Embryonic facial prominence (tissue), 1 donor: ENCODE data around the gene MMEL1.
"Not testable (repeated sequence)": the region's sequence is repeated elsewhere in the genome, so short reads cannot be mapped to it uniquely, and the experiment has no call there.

Experiments
- DNase-seq: peaks from one replicate; pipeline ENCODE4 v3.0.0-alpha.2; 2016; ENCODE audit errors: extremely low spot score

MMEL1 gene

DNA sequence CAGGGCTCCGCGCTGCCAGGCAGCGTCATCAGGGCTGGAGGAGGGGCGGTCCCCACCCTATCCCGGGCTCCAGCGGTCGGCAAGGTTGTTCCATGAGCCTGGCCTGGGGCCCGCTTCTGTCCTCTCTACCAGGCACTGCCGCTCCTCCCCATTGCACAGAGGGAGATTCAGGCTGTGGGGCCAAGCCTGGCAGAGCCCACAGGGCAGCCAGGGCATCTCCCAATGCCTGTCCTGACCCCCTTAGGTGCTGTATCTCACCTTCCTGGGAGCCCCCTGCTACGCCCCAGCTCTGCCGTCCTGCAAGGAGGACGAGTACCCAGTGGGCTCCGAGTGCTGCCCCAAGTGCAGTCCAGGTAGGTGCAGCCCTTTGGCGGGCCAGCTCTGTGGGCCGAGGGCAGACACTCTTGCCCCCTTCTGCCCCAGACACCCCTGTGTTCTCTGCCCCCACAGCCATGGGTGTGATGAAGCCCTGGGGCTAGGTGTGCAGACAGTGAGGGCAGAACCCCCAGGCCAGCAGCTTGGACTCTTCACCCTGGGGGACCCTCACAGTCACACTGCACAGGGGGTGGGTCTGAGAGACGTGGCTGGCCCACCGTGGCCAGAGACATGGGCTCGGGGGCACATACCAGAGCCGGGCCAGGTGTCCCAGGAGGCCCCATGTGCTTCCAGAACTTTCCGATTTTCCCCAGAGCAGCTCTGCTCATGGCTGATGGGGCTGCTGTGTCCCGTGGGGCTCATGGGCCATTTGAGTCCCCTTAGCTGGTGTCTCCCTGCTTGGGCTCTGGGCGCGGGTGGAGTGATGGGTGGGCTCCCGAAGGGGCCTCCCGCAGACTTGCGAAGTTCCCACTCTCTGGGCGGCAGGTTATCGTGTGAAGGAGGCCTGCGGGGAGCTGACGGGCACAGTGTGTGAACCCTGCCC lies 75.1 kb downstream of the MMEL1 start:
- DNase-seq = no peak

DNA sequence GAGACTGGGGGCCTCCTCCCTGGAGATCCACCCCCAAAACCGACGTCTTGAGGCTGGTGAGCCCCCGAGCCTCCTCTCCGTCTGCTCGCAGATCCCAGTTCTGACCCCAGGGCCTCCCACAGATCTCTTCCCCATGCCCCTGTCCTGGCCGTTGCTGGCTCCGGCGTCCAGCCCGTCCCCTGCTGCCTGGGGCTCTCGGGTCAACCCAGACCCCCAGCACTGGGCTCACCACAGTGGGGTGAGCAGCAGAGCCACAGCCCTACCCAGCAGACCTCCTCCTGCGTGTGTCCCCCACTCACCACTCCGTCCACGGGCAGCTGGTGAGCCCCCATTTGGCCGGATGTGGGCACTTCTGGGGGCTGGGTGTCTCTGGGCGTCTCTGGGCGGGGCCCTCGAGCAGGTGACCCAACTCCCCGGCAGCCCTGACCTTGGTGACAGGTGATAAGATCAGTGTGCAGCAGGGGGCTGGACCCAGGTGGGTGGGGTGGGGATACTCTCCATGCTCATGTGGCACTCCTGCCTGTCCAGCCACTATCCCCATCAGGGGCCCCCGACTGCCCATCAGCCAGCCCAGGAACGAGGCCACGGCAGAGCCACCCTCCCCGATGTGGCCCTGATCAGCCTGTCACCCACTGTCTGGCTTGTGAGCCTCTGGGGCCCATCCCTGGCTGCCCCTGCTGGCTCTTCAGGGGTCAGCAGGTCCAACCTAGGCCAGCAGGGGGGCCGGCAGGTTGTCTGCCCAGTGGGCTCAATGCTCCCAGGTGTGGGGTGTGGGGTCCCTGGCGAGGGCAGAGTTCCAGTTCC lies 75.9 kb downstream of the MMEL1 start:
- DNase-seq = no peak

DNA sequence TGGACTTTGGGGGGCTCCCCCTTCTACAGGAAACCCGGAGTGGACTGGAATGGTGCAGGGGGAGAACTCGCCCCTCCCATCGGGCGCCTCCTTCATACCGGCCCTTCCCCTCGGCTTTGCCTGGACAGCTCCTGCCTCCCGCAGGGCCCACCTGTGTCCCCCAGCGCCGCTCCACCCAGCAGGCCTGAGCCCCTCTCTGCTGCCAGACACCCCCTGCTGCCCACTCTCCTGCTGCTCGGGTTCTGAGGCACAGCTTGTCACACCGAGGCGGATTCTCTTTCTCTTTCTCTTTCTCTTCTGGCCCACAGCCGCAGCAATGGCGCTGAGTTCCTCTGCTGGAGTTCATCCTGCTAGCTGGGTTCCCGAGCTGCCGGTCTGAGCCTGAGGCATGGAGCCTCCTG lies 76.5 kb downstream of the MMEL1 start, which contains the start of gene TNFRSF14:
TSS of gene TNFRSF14 (plus strand) at position 95 of the 401 bp plus-strand sequence. CDS start at position 389, 294 bp downstream.
- no peak for DNase-seq

DNA sequence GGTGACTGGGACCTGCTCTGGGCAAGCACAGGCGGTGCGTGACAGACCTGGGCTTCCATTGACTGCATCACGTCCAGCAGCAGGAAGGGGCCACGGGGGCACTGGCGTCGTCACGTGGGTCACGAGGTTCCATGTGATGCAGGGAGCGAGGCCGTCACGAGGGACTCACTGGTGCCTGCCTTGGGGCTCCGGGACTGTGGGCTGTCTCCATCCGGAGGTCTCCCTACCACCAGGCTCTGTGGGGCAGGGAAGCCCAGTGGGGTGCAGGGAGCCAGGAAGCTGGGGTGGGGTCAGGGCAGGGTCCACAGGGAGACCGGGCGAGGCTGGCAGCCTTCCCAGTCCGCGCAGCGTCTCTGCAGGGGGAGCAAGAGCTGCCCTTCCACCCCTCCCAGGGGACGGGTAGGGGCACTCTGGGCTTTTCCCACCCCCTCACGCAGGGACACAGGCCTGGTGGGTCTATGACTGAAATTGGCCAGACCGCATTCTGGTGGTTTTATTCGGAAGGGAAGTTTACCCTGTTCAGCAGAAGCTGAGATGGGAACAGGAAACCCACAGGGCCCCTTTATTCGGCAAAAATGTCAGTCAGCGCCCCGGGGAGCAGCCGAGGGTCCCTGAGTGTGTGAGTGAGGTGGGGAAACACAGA lies 77.1 kb downstream of the MMEL1 start:
- DNase-seq = no peak

DNA sequence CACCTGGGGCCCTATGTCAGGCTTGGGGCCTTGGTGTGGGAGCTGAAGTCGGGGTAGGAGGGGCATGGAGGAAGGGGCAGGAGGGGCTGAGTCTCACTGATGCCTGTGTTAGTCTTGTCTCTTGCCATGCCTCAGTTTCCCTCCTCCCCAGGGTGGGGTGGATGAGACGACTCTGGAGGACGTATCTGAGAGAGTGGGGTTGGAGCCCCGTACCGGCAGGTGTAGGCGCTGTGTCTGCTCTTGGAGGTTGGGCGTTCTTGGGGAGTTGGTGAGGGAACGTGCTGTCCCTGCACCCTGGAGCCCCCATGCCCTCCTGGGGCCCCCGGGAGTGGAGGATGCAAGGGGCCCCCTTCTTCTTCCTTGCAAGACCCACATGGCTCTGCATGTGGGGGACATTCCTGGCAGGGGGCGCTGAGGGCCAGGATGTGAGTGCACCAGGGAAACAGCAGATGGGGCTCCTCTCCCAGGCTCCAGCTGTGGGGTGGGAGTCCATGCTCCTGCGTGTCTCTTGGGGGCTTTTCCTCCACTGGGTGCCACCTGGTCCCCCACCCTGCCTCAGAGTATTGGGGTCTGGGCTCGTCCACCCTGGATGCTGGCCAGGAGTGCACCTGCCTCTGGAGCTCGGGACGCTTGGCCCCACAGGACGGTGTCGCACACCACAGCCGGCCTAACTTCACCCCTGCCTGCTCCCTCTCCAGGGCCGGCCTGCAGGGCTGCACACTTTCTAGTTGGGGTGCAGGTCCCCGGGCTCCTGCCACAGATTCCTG lies 78.0 kb downstream of the MMEL1 start:
- DNase-seq = no peak

DNA sequence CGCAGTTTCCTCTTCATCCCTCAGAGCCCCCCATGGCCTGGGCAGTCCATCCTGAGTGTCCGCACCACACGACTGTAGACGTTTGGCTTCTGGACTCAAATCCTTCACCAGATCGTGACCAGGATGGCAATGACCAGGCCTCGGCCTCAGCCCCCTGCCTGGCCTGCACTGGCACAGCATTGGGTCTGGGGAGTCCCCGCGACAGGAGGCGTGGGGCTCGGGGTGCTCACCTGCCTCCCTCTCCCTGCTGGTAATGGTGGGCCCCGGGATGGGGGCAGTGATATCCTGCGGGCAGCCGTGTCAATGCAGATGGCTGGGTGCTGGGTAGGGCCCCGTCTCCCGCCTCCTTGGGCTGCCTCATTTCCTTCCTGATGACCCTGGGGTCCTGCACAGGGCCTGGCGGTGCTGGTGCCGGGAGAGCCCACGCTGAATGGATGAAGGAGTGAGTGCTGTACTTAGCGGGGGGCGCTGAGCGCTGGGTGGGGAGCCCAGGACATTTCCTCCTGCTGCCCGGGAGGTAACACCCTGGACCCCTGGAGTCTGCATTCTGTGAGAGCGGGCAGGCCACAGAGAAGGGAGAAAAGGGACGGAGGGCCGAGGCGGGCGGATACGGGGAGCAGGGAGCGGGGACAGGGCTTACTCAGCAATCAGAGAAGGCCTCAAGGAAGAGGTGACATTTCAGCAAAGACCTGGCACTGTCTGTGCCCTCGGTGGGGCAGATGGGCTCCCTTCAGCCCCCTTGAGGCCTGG lies 78.8 kb downstream of the MMEL1 start:
- DNase-seq = no peak

DNA sequence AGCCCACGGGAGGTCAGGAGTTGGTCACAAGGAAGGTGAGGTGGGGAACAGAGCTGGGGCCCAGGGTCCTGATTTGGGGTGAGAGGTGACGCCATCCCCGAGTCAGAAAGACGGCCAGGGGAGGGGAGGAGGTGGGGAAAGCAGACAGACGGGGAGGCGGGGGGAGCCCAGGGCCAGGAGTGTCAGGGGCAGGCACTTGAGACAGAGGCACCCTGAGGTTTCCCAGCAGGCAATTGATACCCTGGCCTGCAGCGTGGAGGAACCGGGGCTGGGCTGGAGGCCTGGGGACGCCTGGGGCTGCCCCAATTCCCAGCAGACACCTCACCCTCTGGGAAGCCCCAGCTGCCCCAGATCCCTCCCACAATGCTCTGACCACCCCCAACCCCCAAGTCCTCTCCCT lies 79.7 kb downstream of the MMEL1 start:
- DNase-seq = not testable (repeated sequence)

DNA sequence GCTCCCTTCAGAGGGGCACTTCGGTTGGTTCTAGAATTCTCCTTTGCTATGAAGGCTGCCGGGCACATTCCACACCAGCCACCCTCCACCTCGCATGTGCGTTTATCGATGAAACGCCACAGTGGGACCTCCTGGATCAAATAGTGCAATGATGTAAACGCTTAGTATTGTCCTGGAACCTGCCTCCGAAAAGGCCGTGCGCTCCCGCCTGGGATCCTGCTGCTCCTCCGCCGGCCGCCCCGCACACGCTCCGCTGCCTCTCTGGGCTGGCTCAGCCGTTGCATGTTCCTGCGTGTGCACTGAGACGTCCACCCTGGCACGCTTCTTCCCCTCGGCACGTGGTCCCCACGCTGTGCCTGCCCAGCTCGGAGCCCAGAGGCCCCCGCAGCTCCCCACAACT lies 80.6 kb downstream of the MMEL1 start:
- DNase-seq = no peak

DNA sequence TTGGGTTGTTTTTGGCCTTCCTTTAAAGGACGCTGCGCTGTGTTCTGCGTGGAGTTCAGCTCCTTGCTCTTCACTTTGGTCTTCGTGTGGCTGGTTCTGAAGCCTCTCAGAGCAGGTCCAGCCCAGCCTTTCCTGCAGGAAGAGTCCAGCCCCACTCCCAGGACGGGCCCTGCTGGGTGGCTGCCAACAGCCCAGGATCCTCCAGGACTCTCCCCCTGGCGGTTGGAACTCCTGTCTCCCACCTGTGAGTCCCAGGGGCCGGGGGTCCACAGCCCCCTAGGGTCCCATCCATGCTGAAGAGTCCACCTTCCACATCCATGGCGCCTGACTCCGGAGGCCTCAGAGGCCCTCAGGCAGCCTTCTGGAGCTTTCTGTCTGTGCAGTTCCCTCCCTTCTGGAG lies 81.3 kb downstream of the MMEL1 start:
- not testable (repeated sequence) for DNase-seq

DNA sequence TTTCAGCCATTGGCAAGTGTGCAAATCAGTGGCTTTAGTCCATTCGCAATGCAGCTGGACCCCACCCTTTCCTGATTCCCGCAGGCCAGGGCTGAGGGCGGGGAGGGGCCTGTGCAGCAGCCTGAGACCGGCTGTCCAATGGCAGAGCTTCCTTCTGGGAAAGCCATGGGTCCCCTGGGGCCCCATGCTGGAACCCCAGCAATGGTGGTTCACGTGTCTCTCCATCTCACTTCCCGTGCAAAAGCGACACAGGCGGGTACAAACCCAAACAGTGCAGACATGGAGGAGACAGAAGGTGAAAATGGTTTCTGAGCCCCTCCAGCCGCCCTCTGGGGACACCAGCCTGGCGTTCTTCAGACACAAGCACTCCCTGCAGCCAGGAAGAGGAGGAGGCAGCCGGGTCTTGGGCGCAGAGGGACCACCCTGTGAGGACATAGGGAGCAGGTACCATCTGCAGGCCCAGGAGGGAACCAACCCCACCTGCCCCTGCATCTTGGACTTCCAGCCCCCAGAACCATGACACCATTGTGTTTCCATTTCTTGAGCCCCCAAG lies 82.4 kb downstream of the MMEL1 start:
- DNase-seq = not testable (repeated sequence)

DNA sequence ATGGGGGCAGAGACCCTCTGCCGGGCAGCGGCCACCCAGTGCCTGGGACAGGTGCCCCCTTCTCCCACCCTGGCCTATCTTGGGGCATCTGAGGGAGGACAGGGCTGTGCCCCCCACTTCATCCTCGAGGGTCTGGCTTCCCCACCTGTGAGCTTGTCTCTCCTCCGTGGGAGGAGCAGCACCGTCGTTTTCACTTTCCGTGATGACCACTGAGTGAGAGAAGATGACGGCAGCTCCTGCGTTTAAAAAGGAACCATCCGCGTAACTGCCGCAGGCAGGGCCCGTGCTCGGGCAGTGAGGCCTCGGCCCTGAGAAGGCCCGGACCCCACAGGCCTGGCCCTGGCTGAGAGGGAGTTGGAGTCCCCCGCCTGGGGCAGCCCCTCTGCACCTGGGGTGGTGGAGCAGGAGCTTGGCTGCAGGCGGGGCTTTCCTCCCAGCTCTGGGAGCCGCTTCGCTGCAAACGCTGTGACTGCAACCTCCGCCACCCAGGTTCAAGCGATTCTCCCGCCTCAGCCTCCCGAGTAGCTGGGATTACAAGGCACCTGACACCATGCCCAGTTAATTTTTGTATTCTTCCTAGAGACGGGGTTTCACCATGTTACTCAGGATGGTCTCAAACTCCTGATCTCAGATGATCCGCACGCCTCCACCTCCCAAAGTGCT lies 83.3 kb downstream of the MMEL1 start:
- DNase-seq = not testable (repeated sequence)

DNA sequence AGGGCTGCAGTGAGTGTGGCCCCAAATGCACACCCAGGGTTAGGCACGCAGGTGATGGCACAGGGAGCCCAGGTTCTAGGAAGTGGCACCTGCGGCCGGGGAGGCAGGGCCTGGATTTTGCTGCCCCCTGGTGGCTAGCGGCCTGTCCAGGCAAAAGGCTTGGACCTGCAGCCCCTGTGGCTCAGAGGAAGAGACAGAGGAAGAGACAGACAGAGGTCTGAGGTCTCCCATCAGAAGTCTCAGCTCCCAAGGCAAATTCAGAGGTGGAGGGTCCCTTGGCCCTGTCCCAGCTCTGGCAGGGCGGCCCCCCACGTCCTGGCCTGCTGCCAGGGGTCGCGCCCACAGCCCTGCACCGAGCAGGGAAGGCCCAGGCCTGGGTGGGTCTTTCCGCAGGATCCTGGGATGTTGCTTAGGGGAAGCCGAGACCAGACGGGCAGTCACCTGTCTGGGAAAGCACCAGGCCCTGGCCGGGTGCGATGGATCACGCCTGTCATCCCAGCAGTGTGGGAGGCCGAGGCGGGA lies 84.7 kb downstream of the MMEL1 start:
- DNase-seq = no peak

DNA sequence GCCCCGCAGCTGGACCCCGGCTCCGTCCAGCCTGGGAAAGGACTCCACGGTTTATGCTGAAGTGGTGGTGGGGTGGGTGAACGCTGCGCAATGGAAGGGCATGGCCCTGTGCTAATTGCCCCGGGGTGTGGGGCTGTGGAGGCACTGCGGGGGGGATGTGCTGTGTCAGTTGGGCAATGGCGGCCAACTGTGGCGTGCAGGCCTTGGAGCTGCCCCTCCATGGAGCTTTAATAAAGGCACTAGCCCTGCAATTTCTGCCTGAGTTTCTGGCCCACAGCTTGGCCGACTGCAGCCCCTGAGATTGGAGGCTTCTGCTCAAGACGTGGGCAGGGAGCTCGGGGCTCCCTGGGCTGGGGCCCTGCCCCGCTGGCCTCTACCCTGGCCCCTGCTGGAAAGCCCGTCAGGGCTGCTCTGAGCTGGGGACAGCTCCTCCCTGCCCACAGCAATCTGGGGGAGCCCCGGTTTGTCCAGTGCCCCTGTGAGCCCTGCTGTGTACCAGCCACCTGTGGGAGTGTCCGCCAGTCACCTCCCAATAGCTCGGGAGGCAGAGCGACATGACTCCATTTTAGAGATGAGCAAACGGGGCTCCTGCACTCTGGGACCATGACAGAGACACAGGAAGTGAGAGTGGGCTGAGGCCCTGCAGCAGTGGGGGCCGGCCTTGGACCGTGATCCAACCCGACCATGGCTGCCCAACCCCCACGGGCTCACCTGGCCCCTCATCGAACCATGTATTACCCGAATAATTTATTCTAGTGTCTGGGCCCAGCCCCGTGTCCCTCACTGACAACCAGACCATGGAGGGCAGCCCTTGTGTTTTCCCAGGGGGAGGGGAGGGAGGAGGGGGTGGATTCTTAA lies 85.4 kb downstream of the MMEL1 start:
- no peak for DNase-seq

DNA sequence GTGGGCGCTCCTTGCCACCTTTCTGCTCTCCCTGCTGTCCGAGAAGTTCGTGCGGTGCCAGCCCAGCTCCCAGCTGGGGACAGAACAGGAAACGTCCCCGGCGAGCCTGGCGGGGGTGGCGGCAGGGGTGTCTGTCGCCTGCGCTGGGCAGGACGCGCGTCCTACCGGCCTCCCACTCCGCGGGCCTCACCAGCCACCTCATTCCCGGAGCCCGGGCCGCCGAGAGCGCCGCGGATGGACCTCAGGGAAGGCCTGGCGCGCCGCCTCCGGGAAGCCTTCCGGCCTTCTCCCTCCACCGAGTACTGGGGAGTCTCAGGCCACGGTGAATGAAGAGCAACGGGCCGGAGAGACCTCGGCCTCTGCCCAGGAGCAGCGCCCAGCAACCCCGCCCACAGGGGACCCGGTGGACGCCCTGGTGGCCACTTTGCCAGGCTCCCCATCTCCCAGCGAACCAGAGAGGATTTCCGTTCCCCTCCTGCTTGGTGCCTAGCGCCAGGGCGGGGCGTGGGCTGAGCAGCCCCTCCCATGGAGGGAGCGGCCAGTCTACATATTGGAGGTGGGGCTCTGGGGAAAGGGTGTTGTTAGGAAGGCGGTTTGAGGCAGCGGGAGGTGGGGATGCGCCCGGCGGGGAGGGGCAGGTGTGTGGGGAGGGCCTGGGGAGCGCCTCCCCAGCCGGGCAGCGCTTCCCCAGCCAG lies 86.2 kb downstream of the MMEL1 start:
- DNase-seq = no peak

DNA sequence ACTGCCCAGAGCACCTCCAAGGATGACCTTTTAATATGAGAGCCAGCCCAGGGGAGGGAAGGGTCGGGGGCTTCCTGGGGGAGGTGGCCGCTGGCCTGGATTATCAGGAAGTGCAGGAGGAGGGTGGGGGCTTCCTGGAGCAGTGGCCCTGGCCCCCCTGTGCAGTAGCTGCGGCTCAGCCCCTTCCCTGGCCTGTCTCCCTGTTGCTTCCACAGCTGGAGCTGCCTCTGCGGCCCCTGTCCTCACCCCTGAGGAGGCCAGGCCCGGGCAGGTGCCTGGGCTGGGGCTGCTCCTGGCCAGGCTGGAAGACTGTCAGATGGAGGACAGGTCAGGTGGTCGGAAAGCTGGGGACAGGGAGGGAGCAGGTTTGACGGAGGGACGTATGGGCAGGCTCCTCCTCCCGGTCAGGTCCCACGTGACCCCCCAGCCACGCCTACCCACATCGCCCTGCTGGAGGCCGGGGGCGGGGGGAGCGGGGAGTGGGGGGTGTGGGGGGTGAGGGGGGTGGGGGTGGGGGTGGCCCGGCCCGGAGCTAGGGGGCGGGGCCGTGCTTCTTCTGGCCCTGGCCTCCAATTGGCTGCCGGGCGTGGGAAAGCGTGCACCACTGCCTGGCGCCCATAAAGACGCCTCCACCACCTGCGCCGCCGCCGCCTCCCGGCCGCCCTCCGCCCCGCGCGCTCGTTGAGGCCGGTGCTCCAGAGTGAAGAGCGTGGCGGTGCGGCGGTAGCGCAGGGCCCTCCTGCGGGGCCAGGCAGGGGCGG lies 86.9 kb downstream of the MMEL1 start:
- DNase-seq = no peak

DNA sequence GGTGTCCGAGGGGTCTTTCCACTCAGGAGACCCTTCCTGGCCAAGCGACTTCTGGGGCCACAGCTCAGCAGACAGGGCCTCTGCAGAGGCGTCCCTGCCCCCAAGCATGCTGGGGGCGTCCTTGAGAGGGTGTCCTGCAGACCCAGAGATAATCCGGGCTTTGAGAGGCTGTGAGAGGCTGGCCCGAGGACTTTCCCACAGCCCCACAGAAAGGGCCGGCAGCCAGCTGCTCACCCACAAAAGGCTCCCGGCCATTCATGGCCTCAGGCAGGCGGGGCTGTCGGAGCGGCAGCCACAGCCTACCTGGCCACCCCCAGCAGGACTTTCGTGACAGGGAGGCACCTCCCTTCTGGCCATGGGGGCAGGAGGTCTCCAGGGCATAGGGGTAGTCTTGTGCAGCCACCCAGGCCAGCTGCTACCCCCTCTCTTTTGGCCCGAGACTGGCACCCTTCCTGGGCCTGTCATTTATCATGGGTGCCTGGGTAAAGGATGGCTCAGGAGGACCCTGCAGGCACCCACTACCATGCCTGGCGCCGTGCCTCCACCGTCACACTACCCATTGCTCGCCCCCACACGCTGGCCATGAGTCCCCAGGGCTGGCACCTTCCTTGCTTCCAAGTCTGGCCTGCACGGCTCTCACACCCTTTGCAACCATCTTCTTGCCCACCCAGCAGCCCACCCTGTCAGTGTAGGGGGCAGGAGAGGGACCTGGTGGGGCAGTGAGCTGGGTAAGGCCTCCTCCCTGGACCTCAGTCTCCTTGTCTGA lies 87.8 kb downstream of the MMEL1 start:
- no peak for DNase-seq
